ENCODE data around the gene PAGE3. TPM values are rescaled to one million over a fixed set of nuclear protein-coding genes. Genes with fewer than 3 reads are reported as not detected.

PAGE3 gene
- total RNA-seq, 1 donor: not detected

DNA sequence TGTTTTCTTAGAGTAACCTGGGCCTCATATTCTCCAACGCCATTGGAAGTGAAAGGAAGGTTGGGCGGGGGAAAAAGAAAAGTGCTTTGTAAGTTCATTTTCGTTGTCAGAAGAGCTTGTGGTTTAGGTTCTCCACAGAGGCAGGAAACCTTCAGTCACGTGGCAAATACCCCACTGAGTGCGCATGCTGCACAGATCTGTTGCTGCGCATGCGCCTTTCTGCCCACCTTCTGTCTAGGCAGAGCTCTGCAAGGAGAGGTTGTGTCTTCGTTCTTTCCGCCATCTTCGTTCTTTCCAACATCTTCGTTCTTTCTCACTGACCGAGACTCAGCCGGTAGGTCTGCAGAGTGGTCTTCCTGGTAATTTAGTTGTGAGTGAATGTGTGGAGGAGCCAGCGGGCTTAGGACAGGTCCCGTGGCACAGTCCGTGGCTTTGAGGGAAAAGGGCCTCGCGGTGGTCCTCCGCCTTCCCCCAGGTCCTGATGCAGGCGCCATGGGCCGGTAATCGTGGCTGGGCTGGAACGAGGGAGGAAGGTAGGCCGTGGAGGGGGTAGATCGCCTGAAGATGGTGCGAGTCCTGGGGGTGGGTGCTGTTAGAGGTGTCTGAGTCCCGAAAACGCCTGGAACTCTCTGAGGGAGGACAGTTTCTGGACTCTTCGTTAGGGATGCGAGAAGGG is 44.5 kb downstream of the PAGE3 start, which contains the start of gene PAGE5:
TSS of gene PAGE5 (plus strand) at position 228 of the 676 bp plus-strand sequence. CDS start 1,037 bp downstream, outside the sequence.
- no peak for DNase-seq (ENCODE audit: low read depth)
- TF ChIP-seq, protein P1, sequence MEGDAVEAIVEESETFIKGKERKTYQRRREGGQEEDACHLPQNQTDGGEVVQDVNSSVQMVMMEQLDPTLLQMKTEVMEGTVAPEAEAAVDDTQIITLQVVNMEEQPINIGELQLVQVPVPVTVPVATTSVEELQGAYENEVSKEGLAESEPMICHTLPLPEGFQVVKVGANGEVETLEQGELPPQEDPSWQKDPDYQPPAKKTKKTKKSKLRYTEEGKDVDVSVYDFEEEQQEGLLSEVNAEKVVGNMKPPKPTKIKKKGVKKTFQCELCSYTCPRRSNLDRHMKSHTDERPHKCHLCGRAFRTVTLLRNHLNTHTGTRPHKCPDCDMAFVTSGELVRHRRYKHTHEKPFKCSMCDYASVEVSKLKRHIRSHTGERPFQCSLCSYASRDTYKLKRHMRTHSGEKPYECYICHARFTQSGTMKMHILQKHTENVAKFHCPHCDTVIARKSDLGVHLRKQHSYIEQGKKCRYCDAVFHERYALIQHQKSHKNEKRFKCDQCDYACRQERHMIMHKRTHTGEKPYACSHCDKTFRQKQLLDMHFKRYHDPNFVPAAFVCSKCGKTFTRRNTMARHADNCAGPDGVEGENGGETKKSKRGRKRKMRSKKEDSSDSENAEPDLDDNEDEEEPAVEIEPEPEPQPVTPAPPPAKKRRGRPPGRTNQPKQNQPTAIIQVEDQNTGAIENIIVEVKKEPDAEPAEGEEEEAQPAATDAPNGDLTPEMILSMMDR (IDR thresholded peaks at IDR 0.05; ENCODE audit: insufficient read depth, low read depth, low read length): no peak
- no peak within 1 kb of the TSS for H3K4me3 ChIP-seq (ENCODE audit: low read depth, low read length)

DNA sequence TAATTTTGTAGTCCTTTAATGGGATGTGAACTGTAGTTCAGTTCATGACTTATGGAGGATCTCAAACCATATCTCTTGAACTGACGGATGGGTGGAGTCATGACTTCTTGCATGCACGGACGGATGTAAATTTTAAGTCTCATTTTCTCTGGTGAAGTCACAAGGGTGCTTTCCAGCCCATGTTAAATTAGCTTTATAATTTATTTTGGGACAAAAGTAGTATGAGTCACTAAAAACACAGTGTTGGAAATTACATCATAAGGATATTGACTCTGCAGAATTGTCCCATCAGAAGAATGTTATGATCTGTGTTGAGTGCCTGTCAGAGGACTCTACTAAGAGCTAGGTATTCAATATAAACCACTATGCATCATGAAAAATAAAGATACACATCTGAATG is 51.3 kb downstream of the PAGE3 start:
- TF ChIP-seq, protein P1 (IDR thresholded peaks at IDR 0.05; ENCODE audit: insufficient read depth, low read depth, low read length): no peak
- H3K4me3 ChIP-seq (ENCODE audit: low read depth, low read length): no peak overlapping the region
- no peak for DNase-seq (ENCODE audit: low read depth)

DNA sequence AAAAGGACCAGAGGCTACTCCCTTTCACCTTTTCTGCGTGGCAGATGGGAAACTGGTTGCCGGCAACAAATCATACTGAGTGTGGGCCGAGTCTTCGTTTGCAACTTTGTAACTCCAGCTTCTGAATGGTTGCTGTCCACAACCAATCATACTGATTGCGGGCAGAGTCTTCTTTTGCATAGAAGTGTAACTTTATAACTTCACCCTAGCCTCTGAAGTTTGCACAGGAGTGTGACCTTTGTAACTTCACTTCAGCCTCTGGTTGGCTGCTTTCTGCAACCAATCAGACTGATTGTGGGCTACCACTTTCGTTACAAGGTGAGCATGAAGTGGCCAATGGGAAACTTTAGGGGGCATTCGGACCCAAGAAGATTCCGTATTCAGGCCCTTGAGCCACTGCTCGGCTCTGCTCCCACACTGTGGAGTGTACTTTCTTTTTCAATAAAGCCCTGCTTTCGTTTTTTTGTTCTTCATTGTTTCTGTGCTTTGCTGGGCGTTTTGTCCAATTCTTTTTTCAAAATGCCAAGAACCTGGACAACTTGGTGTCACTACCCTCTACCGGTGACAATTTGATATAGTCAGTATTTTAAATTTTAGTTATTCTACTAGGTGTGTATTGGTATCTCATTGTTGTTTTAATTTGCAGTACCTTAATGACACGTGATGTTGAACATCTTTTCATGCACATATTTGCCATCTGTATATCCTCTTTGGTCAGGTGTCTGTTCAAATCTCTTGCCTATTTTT is 53.6 kb downstream of the PAGE3 start:
- TF ChIP-seq, protein P1 (IDR thresholded peaks at IDR 0.05; ENCODE audit: insufficient read depth, low read depth, low read length): no peak
- H3K4me3 ChIP-seq (ENCODE audit: low read depth, low read length): no peak overlapping the region
- DNase-seq (ENCODE audit: low read depth): no peak

Other genes with a start within 250 kb of the PAGE3 start
- gene ALAS2, start 233.9 kb downstream of the PAGE3 start, total RNA-seq: not detected in 2 replicates
- gene PAGE2B, start 189.9 kb downstream of the PAGE3 start, total RNA-seq: not detected in 2 replicates
- gene PAGE2, start 175.9 kb downstream of the PAGE3 start, total RNA-seq: not detected in 2 replicates
- gene PAGE5, start 44.6 kb downstream of the PAGE3 start, total RNA-seq: not detected in 2 replicates
- 37.6 and 37.7 TPM in 2 replicates for gene MAGEH1, start 187.2 kb upstream of the PAGE3 start, total RNA-seq
- 2.6 and 3.5 TPM in 2 replicates for gene USP51, start 224.9 kb upstream of the PAGE3 start, total RNA-seq

All from fibroblast of villous mesenchyme (primary cell).